B cell (primary cell): ENCODE results near the gene NRM. TPM values are rescaled to one million over a fixed set of nuclear protein-coding genes. Genes with fewer than 3 reads are reported as not detected.

ENCODE experiments used
- ATAC-seq: fragments of 200-7000 bp; cut with Tn5 transposase; one replicate; pipeline ENCODE4 v1.10.0; 2021; ENCODE audit warnings: low read depth, mild to moderate bottlenecking, moderate number of reproducible peaks, moderate library complexity
- CTCF ChIA-PET: fragments of 350-600 bp; sonication (Branson Sonifier 250); formaldehyde crosslinking; loops from one replicate; lab custom pipeline; 2021; ENCODE audit warnings: antibody characterized with exemption, inconsistent platforms; lab: Charles Lee
- POLR2A ChIA-PET: fragments of 350-600 bp; sonication (Branson Sonifier 250); formaldehyde crosslinking; loops from one replicate; lab custom pipeline; 2021; ENCODE audit warnings: antibody characterized with exemption; lab: Charles Lee
- DNase-seq: peaks from one replicate; pipeline ENCODE4 v3.0.0; 2013
- H2AFZ ChIP-seq: 2 replicates; pipeline ENCODE4 v1.6.1; 2012; ENCODE audit warnings: mild to moderate bottlenecking, low read depth, low read length; ENCODE audit not compliant: insufficient read depth, poor library complexity, severe bottlenecking
- H3K27ac ChIP-seq, 2 donors: 1 replicate in 1 of 2; 2 replicates in 1 of 2; pipeline ENCODE4 v1.5.1; 2012 to 2013; ENCODE audit warnings: low read length in 2 of 2, mild to moderate bottlenecking in 2 of 2, moderate library complexity in 1 of 2
- H3K27me3 ChIP-seq, 4 experiments: fragments of 200-600 bp in 1 of 4; sonication (generic) in 1 of 4; replicated peaks in 1 of 4; 1 replicate in 2 of 4; 2 replicates in 2 of 4; pipeline versions ENCODE4 v1.6.1 to v1.7.0; 2013 to 2016; ENCODE audit warnings: low read length in 3 of 4, mild to moderate bottlenecking in 2 of 4, mixed read lengths in 1 of 4, moderate library complexity in 1 of 4; ENCODE audit not compliant: insufficient read depth in 4 of 4, control insufficient read depth in 3 of 4; ENCODE audit errors: control extremely low read depth in 1 of 4
- H3K36me3 ChIP-seq, 2 experiments: replicated peaks in 1 of 2; 1 replicate in 1 of 2; 2 replicates in 1 of 2; pipeline versions ENCODE4 v1.6.1 to v1.7.1; 2013; ENCODE audit warnings: low read length in 1 of 2; ENCODE audit not compliant: insufficient read depth in 2 of 2, control insufficient read depth in 1 of 2; ENCODE audit errors: control extremely low read depth in 1 of 2, extremely low read depth in 1 of 2
- H3K4me1 ChIP-seq, 2 donors: fragments of 200-600 bp in 1 of 2; sonication (generic) in 1 of 2; 1 replicate in 1 of 2; 2 replicates in 1 of 2; pipeline versions ENCODE4 v1.5.1 to v1.6.1; 2013 to 2017; ENCODE audit warnings: low read length in 2 of 2; ENCODE audit not compliant: control insufficient read depth in 2 of 2, insufficient read depth in 2 of 2
- H3K4me2 ChIP-seq: replicated peaks from 2 replicates; pipeline ENCODE3; 2012; ENCODE audit warnings: mild to moderate bottlenecking, low read depth, low read length; ENCODE audit not compliant: poor library complexity, severe bottlenecking
- H3K4me3 ChIP-seq, 5 experiments: fragments of 200-600 bp in 1 of 5; sonication (generic) in 1 of 5; 1 replicate in 3 of 5; 2 replicates in 2 of 5; pipeline versions ENCODE4 v1.5.1 to v1.7.0; 2011 to 2016; ENCODE audit warnings: low read length in 4 of 5, mild to moderate bottlenecking in 4 of 5, low read depth in 2 of 5, control low read depth in 1 of 5, moderate library complexity in 1 of 5; ENCODE audit not compliant: insufficient read depth in 1 of 5; ENCODE audit errors: control extremely low read depth in 1 of 5, extremely low read depth in 1 of 5
- H3K79me2 ChIP-seq: fragments of 200-600 bp; sonication (generic); one replicate; pipeline ENCODE4 v1.6.0; 2016; ENCODE audit warnings: low read length; ENCODE audit not compliant: control insufficient read depth, insufficient read depth
- H3K9ac ChIP-seq: fragments of 200-600 bp; sonication (generic); 2 replicates; pipeline ENCODE4 v1.6.1; 2017; ENCODE audit warnings: mild to moderate bottlenecking, low read length, moderate library complexity
- H3K9me3 ChIP-seq, 3 donors: one replicate each; pipeline versions ENCODE4 v1.6.1 to v1.7.1; 2013; ENCODE audit warnings: low read length in 2 of 3; ENCODE audit not compliant: control insufficient read depth in 2 of 3, insufficient read depth in 1 of 3; ENCODE audit errors: control extremely low read depth in 1 of 3
- H4K20me1 ChIP-seq: 2 replicates; pipeline ENCODE4 v1.6.0; 2012; ENCODE audit warnings: mild to moderate bottlenecking, low read length; ENCODE audit not compliant: insufficient read depth, control insufficient read depth, poor library complexity, severe bottlenecking
- H3K27ac Mint-ChIP-seq: one replicate; pipeline ENCODE4 v1.8.0; 2021; ENCODE audit warnings: mixed read lengths
- H3K27me3 Mint-ChIP-seq: one replicate; pipeline ENCODE4 v1.8.0; 2021; ENCODE audit warnings: mixed read lengths
- H3K4me1 Mint-ChIP-seq: one replicate; pipeline ENCODE4 v1.8.0; 2021; ENCODE audit warnings: mixed read lengths
- H3K4me3 Mint-ChIP-seq: one replicate; pipeline ENCODE4 v1.8.0; 2021; ENCODE audit warnings: mixed read lengths
- H3K9me3 Mint-ChIP-seq: one replicate; pipeline ENCODE4 v1.8.0; 2022; ENCODE audit warnings: mixed read lengths; ENCODE audit not compliant: insufficient read depth
- EZH2 ChIP-seq: IDR thresholded peaks from 2 replicates; pipeline ENCODE4 v1.6.1; 2012; ENCODE audit warnings: borderline replicate concordance, low read depth, mild to moderate bottlenecking, moderate library complexity, low read length; ENCODE audit not compliant: insufficient read depth, poor library complexity, severe bottlenecking
- WGBS: methylation state at CpG from one replicate; pipeline ENCODE4 v1.1.5; 2013; ENCODE audit warnings: missing lambda C conversion rate; ENCODE audit not compliant: insufficient coverage; 5-methylcytosine and 5-hydroxymethylcytosine counted together
- intact Hi-C: fragments of 100-400 bp; cut with micrococcal nuclease; formaldehyde crosslinking; loops from one replicate; pipeline ENCODE4 v1.10.0; 2022
- polyA plus RNA-seq: library from polyadenylated mRNA; depleted of rRNA; stranded (reverse); fragments of >200 nt; gene quantifications from 2 replicates; pipeline ENCODE4 v1.2.3, GENCODE V29; 2012
- total RNA-seq, 2 donors: library from RNA; stranded (reverse); fragments of 120-200 nt in 1 of 2; gene quantifications; 1 replicate in 1 of 2; 2 replicates in 1 of 2; pipeline versions ENCODE4 v1.2.3 to v1.2.4, GENCODE V29; 2013 to 2022
- TF ChIP-seq, protein P1 (sequence below): fragments of 200-600 bp; IDR thresholded peaks from one replicate; pipeline ENCODE4 v1.8.0; 2022; ENCODE audit warnings: antibody characterized with exemption, mild to moderate bottlenecking

NRM gene
- total and polyA plus RNA-seq, 2 donors (not counting 1 experiment from before 2014, with no cell fraction given), result 24.9 to 26.0 TPM

DNA sequence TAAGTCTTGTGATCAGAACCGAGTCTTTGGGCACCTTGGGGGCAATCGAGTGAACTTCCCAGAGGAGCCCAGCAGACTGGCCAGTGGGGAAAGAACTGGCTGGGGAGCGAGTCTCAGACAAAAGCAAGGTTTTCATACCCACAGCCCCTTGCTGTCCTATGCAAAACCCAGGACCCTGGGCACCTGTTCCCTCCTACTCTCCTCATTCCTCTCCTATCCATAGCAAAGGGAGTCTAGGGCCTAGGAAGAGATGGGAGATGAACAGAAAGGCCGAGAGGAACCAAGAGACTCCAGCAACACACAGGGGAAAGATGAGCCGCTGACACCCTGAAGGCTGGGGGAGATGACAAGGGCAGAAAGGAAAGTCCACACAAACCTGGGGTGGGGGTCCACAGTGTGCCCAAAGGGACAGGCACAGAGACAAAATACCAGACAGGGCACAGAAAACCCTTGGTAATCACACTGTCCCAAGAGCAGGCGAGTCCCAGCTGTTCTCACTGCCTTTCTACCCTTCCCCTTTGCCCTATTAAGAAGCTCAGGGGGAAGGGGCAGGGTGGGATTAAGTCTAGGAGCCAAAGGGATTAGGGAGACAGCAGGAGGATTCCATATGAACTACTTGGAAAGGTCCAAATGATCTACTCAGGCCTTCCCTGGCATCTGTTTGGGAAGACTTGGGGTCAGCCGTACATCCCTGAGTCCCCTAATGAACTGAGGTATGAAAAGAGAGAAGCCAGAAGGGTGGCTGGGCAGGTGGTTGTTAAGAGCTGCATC is 10.8 kb downstream of the NRM start:
- Histone ChIP-seq H3K27ac (peak overlapping the region; percentile 27 to 97), H2AFZ (no peak overlapping the region), H3K36me3 (peaks cover 4 to 56% of the 10 kb centered on the region in 2 experiments), H3K79me2 (peaks cover 82% of the 10 kb centered on the region), H3K4me2 (peak overlapping the region; percentile 100), H3K27me3 (no peaks in the 10 kb centered on the region), H3K9ac (peak overlapping the region; percentile 59), H3K9me3 (no peaks in the 10 kb centered on the region), H4K20me1 (peaks cover 82% of the 10 kb centered on the region), H3K4me3 (peak overlapping the region in 4 of 5 experiments; percentile 10 to 100 (median 37)), H3K4me1 (peaks cover 38 to 39% of the 10 kb centered on the region in 2 donors)
- POLR2A ChIA-PET, result interaction anchor here (0.7 to 8.7 kb wide), 9 partner anchors 8 to 72 kb away, joined by 3 to 216 read pairs (median 8); partner anchors contain the start of genes MDC1, MRPS18B, PPP1R10 and TUBB
- Mint-ChIP-seq H3K27ac (peak overlapping the region; percentile 99), H3K4me1 (peaks cover 53% of the 10 kb centered on the region), H3K27me3 (no peaks in the 10 kb centered on the region), H3K4me3 (peak overlapping the region; percentile 65), H3K9me3 (no peaks in the 10 kb centered on the region)
- intact Hi-C loops, result loop anchor here (1.0 to 5.0 kb wide), 3 partner anchors 8 to 197 kb away; no protein-coding TSS in a partner anchor
- CTCF ChIA-PET, result interaction anchor here (0.6 to 19.8 kb wide), 24 partner anchors 11 to 1028 kb away, joined by 3 to 963 read pairs (median 7); partner anchors contain the start of genes FLOT1, MDC1, MRPS18B and NRM
- no peak for TF ChIP-seq EZH2
- TF ChIP-seq, protein P1, sequence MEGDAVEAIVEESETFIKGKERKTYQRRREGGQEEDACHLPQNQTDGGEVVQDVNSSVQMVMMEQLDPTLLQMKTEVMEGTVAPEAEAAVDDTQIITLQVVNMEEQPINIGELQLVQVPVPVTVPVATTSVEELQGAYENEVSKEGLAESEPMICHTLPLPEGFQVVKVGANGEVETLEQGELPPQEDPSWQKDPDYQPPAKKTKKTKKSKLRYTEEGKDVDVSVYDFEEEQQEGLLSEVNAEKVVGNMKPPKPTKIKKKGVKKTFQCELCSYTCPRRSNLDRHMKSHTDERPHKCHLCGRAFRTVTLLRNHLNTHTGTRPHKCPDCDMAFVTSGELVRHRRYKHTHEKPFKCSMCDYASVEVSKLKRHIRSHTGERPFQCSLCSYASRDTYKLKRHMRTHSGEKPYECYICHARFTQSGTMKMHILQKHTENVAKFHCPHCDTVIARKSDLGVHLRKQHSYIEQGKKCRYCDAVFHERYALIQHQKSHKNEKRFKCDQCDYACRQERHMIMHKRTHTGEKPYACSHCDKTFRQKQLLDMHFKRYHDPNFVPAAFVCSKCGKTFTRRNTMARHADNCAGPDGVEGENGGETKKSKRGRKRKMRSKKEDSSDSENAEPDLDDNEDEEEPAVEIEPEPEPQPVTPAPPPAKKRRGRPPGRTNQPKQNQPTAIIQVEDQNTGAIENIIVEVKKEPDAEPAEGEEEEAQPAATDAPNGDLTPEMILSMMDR, result no peak
- ATAC-seq, result no peak
- DNase-seq, result no peak
- WGBS, result 39% methylated on average over 4 of the region's 7 CpGs
